Endometrial microvascular endothelial cells (primary cell): ENCODE measurements around the gene BRIP1. TPM values are rescaled to one million over a fixed set of nuclear protein-coding genes. Genes with fewer than 3 reads are reported as not detected.

Source experiments
- in situ Hi-C: cut with HindIII; loops from 2 replicates; pipeline ENCODE4 v1.10.0; 2017; ENCODE audit warnings: low sequenced_read_pairs, low pct_unique_long_range_greater_than_20kb; ENCODE audit errors: inconsistent ontology term
- total RNA-seq: library from RNA; depleted of rRNA; stranded (reverse); fragments of >200 nt; gene quantifications from one replicate; pipeline ENCODE4 v1.2.3, GENCODE V29; 2015; ENCODE audit errors: inconsistent ontology term

Gene BRIP1
- total RNA-seq, 1 donor from 2014 or later: 7.5 TPM

GRCh38 chr17:61634942-61635538, 228.3 kb downstream of the BRIP1 start:
- in situ Hi-C loops: no loop called here

- in situ Hi-C loops: no loop called here
These were observed 229.3 kb downstream of the BRIP1 start for GRCh38 chr17:61634011-61634539.

- in situ Hi-C loops: no loop called here
These were observed 230.5 kb downstream of the BRIP1 start for GRCh38 chr17:61632826-61633225.

DNA sequence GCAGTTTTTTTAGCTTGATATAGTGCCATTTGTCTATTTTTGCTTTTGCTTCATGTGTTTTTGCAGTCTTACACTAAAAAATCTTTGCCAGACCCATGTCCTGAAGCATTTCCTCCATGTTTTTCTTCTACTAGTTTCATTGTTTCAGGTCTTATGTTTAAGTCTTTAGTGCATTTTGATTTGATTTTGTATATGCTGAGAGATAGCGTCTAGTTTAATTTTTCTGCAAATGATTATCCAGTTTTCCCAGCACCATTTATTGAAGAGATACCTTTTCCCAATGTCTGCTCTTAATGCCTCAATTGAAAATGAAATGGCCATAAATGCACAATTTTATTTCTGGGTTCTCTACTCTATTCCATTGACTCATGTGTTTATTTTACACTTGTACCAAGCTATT, 231.5 kb downstream of the BRIP1 start:
- in situ Hi-C loops: no loop called here

Other genes with a start within 250 kb of the BRIP1 start
- gene INTS2, start 64.5 kb upstream of the BRIP1 start, total RNA-seq: 9.8 TPM
- 21.6 TPM for gene MED13, start 201.8 kb upstream of the BRIP1 start, total RNA-seq